ENCODE results near the gene SYDE2.

The SYDE2 gene

GRCh38 chr1:85124091-85124490 lies 76.7 kb downstream of the SYDE2 start:
- Histone ChIP-seq H3K9me2 (replicated peaks; ENCODE audit: control insufficient read depth, low read length) (no peaks in the 10 kb centered on the region), H3K4me2 (ENCODE audit: low read length) (no peak overlapping the region), H3K36me3 (ENCODE audit: control insufficient read depth, low read length) (no peaks in the 10 kb centered on the region), H3K27ac (ENCODE audit: low read depth, low read length) (no peak overlapping the region), H3K4me1 (ENCODE audit: control insufficient read depth, low read length) (no peaks in the 10 kb centered on the region), H3K79me2 (ENCODE audit: control insufficient read depth, low read length) (no peaks in the 10 kb centered on the region), H3K4me3 (ENCODE audit: low read length) (no peak overlapping the region), H4K20me1 (ENCODE audit: control insufficient read depth, insufficient read depth, low read depth, low read length) (no peaks in the 10 kb centered on the region), H3F3A (ENCODE audit: control insufficient read depth, insufficient read depth) (no peaks in the 10 kb centered on the region), H3K9me3 (ENCODE audit: control insufficient read depth, insufficient read depth, low read length) (no peaks in the 10 kb centered on the region), H3K27me3 (ENCODE audit: control insufficient read depth, low read length) (peaks cover 3% of the 10 kb centered on the region; the same call in 1 of the 2 replicates)
- no peak for TF ChIP-seq EZH2phosphoT487 (IDR thresholded peaks at IDR 0.05; ENCODE audit: borderline replicate concordance, low read length)
- TF ChIP-seq CTCF (IDR thresholded peaks at IDR 0.05; ENCODE audit: low read depth, low read length, poor library complexity, severe bottlenecking): no peak

GRCh38 chr1:85122169-85122568 lies 78.6 kb downstream of the SYDE2 start:
- TF ChIP-seq CTCF (IDR thresholded peaks at IDR 0.05; ENCODE audit: low read depth, low read length, poor library complexity, severe bottlenecking) (no peak), EZH2phosphoT487 (IDR thresholded peaks at IDR 0.05; ENCODE audit: borderline replicate concordance, low read length) (no peak)
- H3K9me3 ChIP-seq (ENCODE audit: control insufficient read depth, insufficient read depth, low read length): no peaks in the 10 kb centered on the region
- H3K27me3 ChIP-seq (ENCODE audit: control insufficient read depth, low read length): no peaks in the 10 kb centered on the region; the same call in 1 of the 2 replicates
- no peaks in the 10 kb centered on the region for H3K9me2 ChIP-seq (replicated peaks; ENCODE audit: control insufficient read depth, low read length)
- H3K36me3 ChIP-seq (ENCODE audit: control insufficient read depth, low read length): no peaks in the 10 kb centered on the region
- no peak overlapping the region for H3K4me2 ChIP-seq (ENCODE audit: low read length)
- no peak overlapping the region for H3K4me3 ChIP-seq (ENCODE audit: low read length)
- no peaks in the 10 kb centered on the region for H3F3A ChIP-seq (ENCODE audit: control insufficient read depth, insufficient read depth)
- H3K4me1 ChIP-seq (ENCODE audit: control insufficient read depth, low read length): no peaks in the 10 kb centered on the region
- no peaks in the 10 kb centered on the region for H3K79me2 ChIP-seq (ENCODE audit: control insufficient read depth, low read length)
- H3K27ac ChIP-seq (ENCODE audit: low read depth, low read length): no peak overlapping the region
- no peaks in the 10 kb centered on the region for H4K20me1 ChIP-seq (ENCODE audit: control insufficient read depth, insufficient read depth, low read depth, low read length)

- H4K20me1 ChIP-seq (ENCODE audit: control insufficient read depth, insufficient read depth, low read depth, low read length): no peaks in the 10 kb centered on the region
- no peaks in the 10 kb centered on the region for H3K9me2 ChIP-seq (replicated peaks; ENCODE audit: control insufficient read depth, low read length)
- H3K4me2 ChIP-seq (ENCODE audit: low read length): no peak overlapping the region
- H3K36me3 ChIP-seq (ENCODE audit: control insufficient read depth, low read length): no peaks in the 10 kb centered on the region
- H3K79me2 ChIP-seq (ENCODE audit: control insufficient read depth, low read length): no peaks in the 10 kb centered on the region
- no peak overlapping the region for H3K27ac ChIP-seq (ENCODE audit: low read depth, low read length)
- no peaks in the 10 kb centered on the region for H3K9me3 ChIP-seq (ENCODE audit: control insufficient read depth, insufficient read depth, low read length)
- H3K4me1 ChIP-seq (ENCODE audit: control insufficient read depth, low read length): no peaks in the 10 kb centered on the region
- no peaks in the 10 kb centered on the region for H3F3A ChIP-seq (ENCODE audit: control insufficient read depth, insufficient read depth)
- no peaks in the 10 kb centered on the region; the same call in 1 of the 2 replicates for H3K27me3 ChIP-seq (ENCODE audit: control insufficient read depth, low read length)
- TF ChIP-seq CTCF (IDR thresholded peaks at IDR 0.05; ENCODE audit: low read depth, low read length, poor library complexity, severe bottlenecking): no peak
- no peak for TF ChIP-seq EZH2phosphoT487 (IDR thresholded peaks at IDR 0.05; ENCODE audit: borderline replicate concordance, low read length)
- no peak overlapping the region for H3K4me3 ChIP-seq (ENCODE audit: low read length)
These were observed 79.1 kb downstream of the SYDE2 start for GRCh38 chr1:85121744-85122143.

All from DOHH2 (cell line).